Endothelial cell of umbilical vein (primary cell): ENCODE measurements around the gene CES5A.

ENCODE experiments used
- CTCF ChIP-seq, 2 donors: IDR thresholded peaks; 1 replicate in 1 of 2; 2 replicates in 1 of 2; pipeline ENCODE4 v1.5.1; 2011; ENCODE audit warnings: low read length in 2 of 2, mild to moderate bottlenecking in 2 of 2, moderate library complexity in 2 of 2, control low read depth in 1 of 2, inconsistent platforms in 1 of 2, low read depth in 1 of 2; ENCODE audit not compliant: insufficient read depth in 1 of 2; ENCODE audit errors: extremely low read depth in 1 of 2
- EZH2 ChIP-seq: IDR thresholded peaks from 2 replicates; pipeline ENCODE4 v1.6.1; 2012; ENCODE audit warnings: borderline replicate concordance, low read depth, mild to moderate bottlenecking, moderate library complexity, low read length, inconsistent platforms; ENCODE audit not compliant: severe bottlenecking
- FOS ChIP-seq: IDR thresholded peaks from 2 replicates; pipeline ENCODE4 v1.6.1; 2011; ENCODE audit warnings: mild to moderate bottlenecking, low read length, moderate library complexity, borderline replicate concordance; ENCODE audit not compliant: insufficient read depth
- GATA2 ChIP-seq: IDR thresholded peaks from 2 replicates; pipeline ENCODE4 v1.7.0; 2011; ENCODE audit warnings: low read depth, mild to moderate bottlenecking, moderate library complexity, mixed read lengths, low read length; ENCODE audit not compliant: insufficient read length, insufficient read depth
- JUN ChIP-seq: IDR thresholded peaks from 2 replicates; pipeline ENCODE4 v1.6.1; 2011; ENCODE audit warnings: borderline replicate concordance, low read depth; ENCODE audit not compliant: insufficient read length, insufficient read depth
- MAX ChIP-seq: IDR thresholded peaks from 2 replicates; pipeline ENCODE4 v1.6.1; 2011; ENCODE audit not compliant: insufficient read depth, insufficient read length
- MYC ChIP-seq: IDR thresholded peaks from one replicate; pipeline ENCODE4 v1.6.1; 2011; ENCODE audit warnings: mild to moderate bottlenecking, low read depth, low read length
- POLR2A ChIP-seq: IDR thresholded peaks from 2 replicates; pipeline ENCODE4 v1.6.1; 2012; ENCODE audit warnings: low read depth, mild to moderate bottlenecking, control low read depth, low read length
- POLR2AphosphoS5 ChIP-seq: IDR thresholded peaks from 2 replicates; pipeline ENCODE4 v1.6.1; 2012; ENCODE audit warnings: low read depth, mild to moderate bottlenecking, control low read depth, low read length, moderate library complexity; ENCODE audit not compliant: insufficient read depth

- no peak for TF ChIP-seq POLR2A
- no peak for TF ChIP-seq CTCF (IDR thresholded peaks at IDR 0.05; ENCODE audit: extremely low read depth in 1 of 2, insufficient read depth in 1 of 2, low read depth in 1 of 2, low read length in 2 of 2)
- no peak for TF ChIP-seq EZH2
- no peak for TF ChIP-seq MYC
- no peak for TF ChIP-seq MAX
- TF ChIP-seq POLR2AphosphoS5: no peak
- TF ChIP-seq GATA2: no peak
- TF ChIP-seq FOS: no peak
- no peak for TF ChIP-seq JUN
Observed at GRCh38 chr16:55825115-55825728, 50.0 kb downstream of the CES5A start.
